Parathyroid adenoma (tissue), 2 donors: Measurements from ENCODE around the gene ESD.
A peak's percentile ranks its signal among the peaks of the same experiment; 100 is the strongest.

Experiments
- H2AFZ ChIP-seq: fragments of 300-600 bp; sonication (generic); one replicate; pipeline ENCODE4 v1.7.0; 2017; ENCODE audit warnings: antibody characterized with exemption, mild to moderate bottlenecking
- H3K27ac ChIP-seq: fragments of 300-600 bp; sonication (generic); one replicate; pipeline ENCODE4 v1.7.0; 2017
- H3K27me3 ChIP-seq: fragments of 300-600 bp; sonication (generic); one replicate; pipeline ENCODE4 v1.7.0; 2017; ENCODE audit warnings: low read length; ENCODE audit not compliant: control insufficient read depth, insufficient read depth
- H3K36me3 ChIP-seq: fragments of 300-600 bp; sonication (generic); one replicate; pipeline ENCODE4 v1.7.0; 2017; ENCODE audit warnings: low read length; ENCODE audit not compliant: control insufficient read depth, insufficient read depth
- H3K4me1 ChIP-seq: fragments of 300-600 bp; sonication (generic); one replicate; pipeline ENCODE4 v1.7.0; 2017; ENCODE audit warnings: control low read depth
- H3K4me2 ChIP-seq: fragments of 300-600 bp; sonication (generic); one replicate; pipeline ENCODE4 v1.7.0; 2017; ENCODE audit warnings: low read length
- H3K4me3 ChIP-seq: fragments of 300-600 bp; sonication (generic); one replicate; pipeline ENCODE4 v1.7.0; 2017; ENCODE audit warnings: low read depth, low read length
- H3K79me2 ChIP-seq: fragments of 300-600 bp; sonication (generic); one replicate; pipeline ENCODE4 v1.7.0; 2017; ENCODE audit warnings: control low read depth
- H3K9ac ChIP-seq: fragments of 300-600 bp; sonication (generic); one replicate; pipeline ENCODE4 v1.7.0; 2017; ENCODE audit warnings: mild to moderate bottlenecking
- H3K9me3 ChIP-seq: fragments of 300-600 bp; sonication (generic); one replicate; pipeline ENCODE4 v1.7.0; 2017; ENCODE audit warnings: low read length; ENCODE audit not compliant: control insufficient read depth
- TF ChIP-seq, protein P1 (sequence below): fragments of 300-600 bp; sonication (generic); IDR thresholded peaks from one replicate; pipeline ENCODE4 v1.7.0; 2017; ENCODE audit warnings: antibody characterized with exemption, mild to moderate bottlenecking
- donor health status: primary hyperparathyroidism.

ESD gene

DNA sequence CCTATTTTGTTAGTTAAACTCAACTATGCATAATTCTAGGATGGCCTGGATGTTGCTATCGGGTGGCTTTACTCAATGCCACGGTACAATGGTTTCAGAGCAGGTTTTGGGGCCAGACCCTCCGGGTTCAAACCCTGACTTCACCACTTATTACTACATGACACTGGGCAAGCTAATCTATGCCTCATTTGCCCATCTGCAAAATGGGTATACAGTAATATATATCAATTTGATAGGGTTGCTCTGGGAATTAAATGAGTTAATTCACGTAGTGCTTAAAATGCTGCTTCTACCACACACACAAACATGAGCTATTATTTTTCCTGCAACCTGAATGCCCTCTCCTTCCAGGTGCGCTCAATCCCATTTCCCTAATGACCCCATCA is 839 bp downstream of the ESD start:
- no peaks in the 10 kb centered on the region for H3K4me1 ChIP-seq
- peak overlapping the region; percentile 85 for H2AFZ ChIP-seq
- H3K36me3 ChIP-seq: no peaks in the 10 kb centered on the region
- H3K27ac ChIP-seq: no peak overlapping the region
- H3K4me3 ChIP-seq: peak overlapping the region; percentile 81
- TF ChIP-seq, protein P1, sequence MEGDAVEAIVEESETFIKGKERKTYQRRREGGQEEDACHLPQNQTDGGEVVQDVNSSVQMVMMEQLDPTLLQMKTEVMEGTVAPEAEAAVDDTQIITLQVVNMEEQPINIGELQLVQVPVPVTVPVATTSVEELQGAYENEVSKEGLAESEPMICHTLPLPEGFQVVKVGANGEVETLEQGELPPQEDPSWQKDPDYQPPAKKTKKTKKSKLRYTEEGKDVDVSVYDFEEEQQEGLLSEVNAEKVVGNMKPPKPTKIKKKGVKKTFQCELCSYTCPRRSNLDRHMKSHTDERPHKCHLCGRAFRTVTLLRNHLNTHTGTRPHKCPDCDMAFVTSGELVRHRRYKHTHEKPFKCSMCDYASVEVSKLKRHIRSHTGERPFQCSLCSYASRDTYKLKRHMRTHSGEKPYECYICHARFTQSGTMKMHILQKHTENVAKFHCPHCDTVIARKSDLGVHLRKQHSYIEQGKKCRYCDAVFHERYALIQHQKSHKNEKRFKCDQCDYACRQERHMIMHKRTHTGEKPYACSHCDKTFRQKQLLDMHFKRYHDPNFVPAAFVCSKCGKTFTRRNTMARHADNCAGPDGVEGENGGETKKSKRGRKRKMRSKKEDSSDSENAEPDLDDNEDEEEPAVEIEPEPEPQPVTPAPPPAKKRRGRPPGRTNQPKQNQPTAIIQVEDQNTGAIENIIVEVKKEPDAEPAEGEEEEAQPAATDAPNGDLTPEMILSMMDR: no peak
- no peak overlapping the region for H3K9ac ChIP-seq
- no peaks in the 10 kb centered on the region for H3K9me3 ChIP-seq
- peak overlapping the region; percentile 81 for H3K4me2 ChIP-seq
- H3K79me2 ChIP-seq: no peaks in the 10 kb centered on the region
- H3K27me3 ChIP-seq: no peaks in the 10 kb centered on the region

DNA sequence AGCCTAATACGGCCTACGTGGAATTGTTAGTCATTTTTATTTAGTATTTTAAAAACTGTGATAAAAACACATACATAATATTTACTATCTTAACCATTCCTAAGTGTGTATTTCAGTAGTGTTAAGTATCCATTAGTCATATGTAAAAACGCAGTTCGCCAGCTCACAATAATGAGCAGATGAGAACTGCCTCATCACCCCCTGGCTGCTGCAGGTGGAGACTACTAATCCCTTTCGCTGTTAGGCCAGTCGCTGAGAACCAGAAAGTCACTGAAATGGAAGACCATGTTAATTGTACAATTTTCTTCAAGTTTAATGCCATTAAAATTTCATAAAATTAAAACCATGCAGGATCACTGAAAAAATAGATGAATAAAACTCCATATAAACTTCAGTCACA is 1.6 kb downstream of the ESD start:
- Histone ChIP-seq H3K79me2 (no peaks in the 10 kb centered on the region), H2AFZ (no peak overlapping the region), H3K27ac (no peak overlapping the region), H3K4me3 (no peak overlapping the region), H3K4me2 (no peak overlapping the region), H3K27me3 (no peaks in the 10 kb centered on the region), H3K9ac (no peak overlapping the region), H3K9me3 (no peaks in the 10 kb centered on the region), H3K36me3 (no peaks in the 10 kb centered on the region), H3K4me1 (no peaks in the 10 kb centered on the region)
- TF ChIP-seq, protein P1: no peak

GRCh38 chr13:46783504-46783903 is 13.5 kb downstream of the ESD start:
- H3K9ac ChIP-seq: no peak overlapping the region
- no peaks in the 10 kb centered on the region for H3K36me3 ChIP-seq
- no peak overlapping the region for H3K27ac ChIP-seq
- no peaks in the 10 kb centered on the region for H3K27me3 ChIP-seq
- H2AFZ ChIP-seq: no peak overlapping the region
- H3K9me3 ChIP-seq: no peaks in the 10 kb centered on the region
- TF ChIP-seq, protein P1: no peak
- H3K79me2 ChIP-seq: no peaks in the 10 kb centered on the region
- no peak overlapping the region for H3K4me3 ChIP-seq
- no peak overlapping the region for H3K4me2 ChIP-seq
- no peaks in the 10 kb centered on the region for H3K4me1 ChIP-seq

GRCh38 chr13:46782691-46783090 is 14.3 kb downstream of the ESD start:
- no peak overlapping the region for H3K4me2 ChIP-seq
- no peak overlapping the region for H2AFZ ChIP-seq
- no peaks in the 10 kb centered on the region for H3K36me3 ChIP-seq
- no peak overlapping the region for H3K9ac ChIP-seq
- no peak overlapping the region for H3K4me3 ChIP-seq
- H3K4me1 ChIP-seq: no peaks in the 10 kb centered on the region
- H3K27ac ChIP-seq: no peak overlapping the region
- no peaks in the 10 kb centered on the region for H3K27me3 ChIP-seq
- no peaks in the 10 kb centered on the region for H3K79me2 ChIP-seq
- TF ChIP-seq, protein P1: no peak
- H3K9me3 ChIP-seq: no peaks in the 10 kb centered on the region

DNA sequence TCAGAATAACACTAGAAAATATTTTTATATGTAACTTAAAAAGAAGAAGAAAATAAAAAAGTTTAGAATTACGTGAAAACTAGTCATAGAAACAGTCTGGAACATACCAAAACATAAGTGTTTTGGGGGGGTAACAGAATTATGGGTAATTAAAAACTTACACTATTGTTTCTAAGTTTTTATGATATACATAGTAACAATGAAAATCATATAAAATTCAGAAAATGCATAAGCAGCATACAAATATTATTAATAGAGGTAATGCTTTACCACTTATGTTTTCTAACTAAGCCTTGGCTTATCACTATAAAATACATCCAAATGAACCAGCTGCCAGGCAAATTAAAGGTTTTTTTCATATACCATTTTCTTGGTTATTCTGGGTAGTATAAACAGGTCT is 14.9 kb downstream of the ESD start:
- Histone ChIP-seq H2AFZ (no peak overlapping the region), H3K4me3 (no peak overlapping the region), H3K9ac (no peak overlapping the region), H3K27ac (no peak overlapping the region), H3K4me1 (no peaks in the 10 kb centered on the region), H3K9me3 (no peaks in the 10 kb centered on the region), H3K79me2 (no peaks in the 10 kb centered on the region), H3K4me2 (no peak overlapping the region), H3K36me3 (no peaks in the 10 kb centered on the region), H3K27me3 (no peaks in the 10 kb centered on the region)
- TF ChIP-seq, protein P1: no peak
